GM19025 (cell line): ENCODE results near the gene NEUROD2.

ENCODE experiments used
- ATAC-seq: cut with Tn5 transposase; IDR thresholded peaks from one replicate; pipeline ENCODE4 v1.9.1; 2021; ENCODE audit warnings: mild to moderate bottlenecking, low read depth, moderate library complexity; ENCODE audit not compliant: unreplicated experiment

Gene NEUROD2

GRCh38 chr17:39605492-39606433, 2.0 kb downstream of the NEUROD2 start:
- no peak for ATAC-seq

DNA sequence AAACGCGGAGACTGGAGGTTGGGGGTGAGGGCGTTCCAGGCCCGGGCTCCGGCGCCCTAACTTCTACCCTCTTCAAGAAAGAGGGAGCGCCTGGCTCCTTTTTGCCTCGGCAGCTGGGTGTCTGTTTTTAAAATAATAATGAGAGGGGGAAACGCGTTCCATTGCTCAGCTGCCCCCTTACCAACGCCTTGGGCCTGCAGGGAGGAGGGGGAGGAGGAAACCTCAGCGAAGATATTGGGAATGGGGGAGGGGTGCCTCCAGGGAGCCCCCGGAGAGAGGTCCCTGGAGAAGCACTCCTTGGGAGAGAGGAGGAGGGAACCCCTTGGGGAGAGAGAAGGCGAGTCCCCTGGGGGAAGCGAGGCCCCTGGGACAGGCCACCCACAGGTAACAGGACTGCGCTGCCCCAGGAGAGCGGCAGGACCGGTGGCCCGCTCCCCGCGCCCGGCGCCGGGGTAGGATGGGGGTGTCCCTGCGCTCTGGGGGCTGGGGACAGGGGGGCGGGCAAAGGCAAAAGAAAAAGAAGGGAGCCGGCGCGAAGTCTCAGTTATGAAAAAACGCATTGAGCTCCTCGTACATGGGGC, 2.7 kb downstream of the NEUROD2 start:
- ATAC-seq, result no peak

GRCh38 chr17:39603304-39604016, 4.3 kb downstream of the NEUROD2 start:
- no peak for ATAC-seq

GRCh38 chr17:39602533-39603303, 5.0 kb downstream of the NEUROD2 start:
- no peak for ATAC-seq

DNA sequence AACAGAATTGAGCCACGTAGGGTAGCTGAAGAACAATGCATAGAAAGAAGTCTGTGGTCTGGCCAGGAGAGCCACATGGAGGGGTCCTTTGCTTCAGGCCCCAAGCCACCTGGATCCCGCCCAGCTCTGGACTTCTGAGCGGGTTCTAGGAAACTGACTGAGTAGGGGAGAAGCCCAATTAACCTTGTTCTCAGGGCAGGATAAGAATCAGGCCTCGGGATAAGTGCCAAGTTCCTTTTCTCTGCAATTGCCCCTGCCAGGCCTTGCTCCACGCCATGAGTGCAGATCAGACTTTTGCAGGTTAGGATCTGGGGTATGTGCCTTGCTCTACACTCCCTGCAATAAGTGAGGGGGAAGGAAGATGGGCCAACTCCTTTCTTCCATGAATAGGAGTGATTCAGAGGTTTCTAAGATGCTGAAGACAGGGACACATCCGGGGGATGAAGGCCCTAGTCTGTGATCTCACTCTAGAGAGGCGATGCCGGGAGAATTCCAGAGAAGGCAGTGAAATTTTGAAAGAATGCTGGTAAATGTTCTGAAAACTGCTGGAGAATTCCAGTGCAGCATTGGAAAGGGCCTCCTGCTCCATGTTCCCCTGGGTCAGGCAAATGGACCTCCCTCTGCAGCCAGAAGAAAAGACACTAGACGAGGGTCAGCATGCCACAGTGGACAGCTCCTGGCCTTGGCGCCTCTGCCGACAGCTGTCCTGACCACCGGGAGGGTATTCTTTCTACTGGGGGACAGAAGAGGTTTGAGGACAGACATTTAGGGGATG, 5.8 kb downstream of the NEUROD2 start:
- ATAC-seq, result no peak

- no peak for ATAC-seq
Measured at GRCh38 chr17:39600997-39601597, 6.6 kb downstream of the NEUROD2 start.

DNA sequence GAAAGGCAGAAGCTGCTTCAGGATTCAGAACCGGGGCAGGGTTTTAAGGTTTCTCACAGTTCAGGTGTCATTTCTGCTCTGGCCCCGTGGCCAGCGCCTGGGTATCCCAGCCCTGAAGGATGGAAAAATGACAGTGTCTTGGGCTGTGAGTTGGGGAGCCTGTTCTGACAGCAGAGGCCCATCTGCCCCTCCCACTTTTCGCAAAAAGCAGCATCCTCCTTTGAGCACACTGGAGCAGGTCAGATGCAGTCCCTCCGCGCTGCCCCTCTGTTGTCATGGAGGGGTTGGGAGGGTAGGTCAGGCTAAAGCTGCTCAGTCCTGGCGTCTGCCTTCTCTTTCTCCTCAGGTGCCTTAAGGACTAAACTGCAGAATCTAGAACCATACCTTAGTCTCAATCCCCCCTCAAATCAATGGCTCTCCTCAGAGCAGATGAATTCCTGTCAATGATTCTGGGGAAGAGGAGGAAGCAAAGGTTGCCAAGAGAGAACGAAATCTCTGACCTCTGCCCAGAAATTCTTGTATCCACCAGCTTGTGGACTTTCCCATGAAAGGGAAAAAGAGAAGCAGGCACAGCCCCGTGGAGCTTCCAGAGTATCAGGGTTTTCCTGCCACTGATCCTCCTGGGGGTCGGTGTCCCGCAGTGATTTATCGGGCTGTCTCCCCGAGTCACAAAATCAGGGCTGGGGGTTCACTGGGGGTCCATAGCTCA, 7.3 kb downstream of the NEUROD2 start:
- no peak for ATAC-seq

GRCh38 chr17:39599665-39600231, 8.0 kb downstream of the NEUROD2 start:
- ATAC-seq, result no peak

- no peak for ATAC-seq
Measured at GRCh38 chr17:39599004-39599664, 8.6 kb downstream of the NEUROD2 start.

DNA sequence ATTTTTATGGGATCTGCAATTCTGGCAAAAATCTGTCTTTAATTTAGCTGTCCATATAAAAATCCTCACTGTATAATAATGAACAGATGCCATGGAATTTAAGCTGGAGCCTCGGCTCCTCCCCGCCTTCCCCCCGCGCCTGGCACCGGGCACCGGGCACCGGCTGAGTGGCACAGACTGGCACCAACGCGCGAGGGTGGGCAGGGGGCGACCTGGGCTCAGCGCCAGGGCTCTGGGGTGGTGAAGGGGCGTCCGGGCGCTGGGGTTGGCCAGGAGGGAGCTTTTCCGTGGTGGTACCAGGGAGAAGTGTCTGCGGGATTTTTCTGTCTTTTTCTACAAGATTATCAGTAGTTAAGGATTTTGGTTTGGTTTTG, 9.1 kb downstream of the NEUROD2 start:
- no peak for ATAC-seq

DNA sequence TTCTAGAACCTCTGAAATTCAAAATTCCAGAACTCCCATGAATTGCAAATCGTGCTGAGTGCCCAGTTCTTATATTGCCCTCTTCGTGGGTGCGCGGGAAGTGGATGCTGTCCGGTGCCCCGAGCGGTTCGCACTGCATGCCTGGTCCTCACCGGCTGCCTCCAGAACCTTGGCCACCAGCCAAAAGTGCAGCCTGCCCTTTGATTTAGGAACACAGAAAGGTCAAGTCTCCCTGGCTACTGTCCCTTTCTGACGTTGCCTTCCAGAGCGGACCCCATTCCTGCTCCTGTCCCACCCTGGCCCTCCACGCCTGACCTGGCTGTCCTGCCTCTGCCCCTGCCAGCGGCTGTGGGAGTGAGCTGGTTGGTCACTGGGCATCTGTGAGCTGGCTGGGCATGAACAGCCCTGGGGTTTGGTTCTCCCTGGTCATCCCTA, 9.7 kb downstream of the NEUROD2 start:
- no peak for ATAC-seq

DNA sequence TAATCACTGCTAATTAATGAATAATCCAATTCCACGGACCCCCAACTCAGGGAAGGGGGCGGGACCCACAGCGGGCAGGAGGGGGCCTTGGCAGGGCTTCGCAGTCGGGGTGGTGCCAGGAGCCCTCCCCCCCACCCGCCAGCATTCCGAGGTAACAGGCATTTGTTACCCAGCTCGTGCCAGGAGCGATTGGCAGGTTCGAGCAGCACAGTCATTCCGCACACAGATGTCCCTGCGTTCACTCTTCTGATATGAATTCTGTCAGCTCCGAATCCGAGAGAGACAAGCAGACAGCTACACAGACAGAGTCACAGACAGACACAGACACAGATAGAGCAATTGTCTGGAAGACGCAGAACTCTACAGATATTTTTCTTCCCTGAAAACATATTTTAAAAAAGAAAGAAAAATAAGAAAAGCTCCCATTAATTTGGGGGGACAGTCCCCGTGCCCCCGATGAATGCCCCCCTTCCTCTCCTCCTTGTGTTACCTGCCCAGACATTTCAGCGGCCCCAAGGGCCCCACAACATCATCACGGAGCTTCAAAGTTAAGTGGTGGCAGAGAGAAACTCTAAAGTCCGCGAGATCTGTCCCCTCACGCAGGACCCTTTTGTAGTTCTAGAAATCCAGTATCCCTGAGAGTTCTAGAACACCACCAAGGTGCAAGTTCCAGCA, 10.2 kb downstream of the NEUROD2 start:
- no peak for ATAC-seq

DNA sequence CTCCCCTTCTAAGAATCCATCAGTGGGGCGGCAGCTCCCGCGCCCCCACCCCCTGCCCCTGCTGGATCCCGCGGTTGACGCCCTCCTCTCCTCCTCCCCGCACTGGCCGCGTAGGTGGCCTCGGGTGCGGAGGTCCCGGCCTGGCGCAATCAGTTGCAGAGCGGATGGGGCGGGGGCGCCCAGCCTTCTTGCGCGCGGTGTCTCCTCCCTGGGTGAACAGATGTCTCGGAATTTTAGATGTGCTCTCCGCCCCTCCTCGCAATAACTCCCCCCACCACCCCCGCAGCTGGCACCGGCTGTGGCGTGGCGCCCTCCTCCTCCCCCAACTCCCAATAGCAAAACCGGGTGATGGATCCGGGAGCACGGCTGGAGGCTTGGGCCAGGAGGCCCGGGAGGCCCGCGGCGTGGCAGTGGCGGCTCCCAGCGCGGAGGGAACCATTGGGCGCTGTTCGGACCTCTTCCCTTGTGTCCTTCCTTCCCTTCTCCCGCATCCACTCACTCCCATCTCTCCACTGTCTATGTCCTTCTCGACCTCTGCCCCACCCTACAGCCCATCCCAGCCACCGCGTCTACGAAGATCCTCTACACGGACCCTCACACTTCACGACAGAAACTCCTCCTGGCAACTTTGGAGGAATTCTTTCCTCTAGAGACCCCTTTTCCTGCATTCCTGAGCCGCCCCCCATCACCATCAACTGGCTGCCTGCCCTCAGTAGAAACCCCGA, 11.0 kb downstream of the NEUROD2 start:
- ATAC-seq, result no peak

DNA sequence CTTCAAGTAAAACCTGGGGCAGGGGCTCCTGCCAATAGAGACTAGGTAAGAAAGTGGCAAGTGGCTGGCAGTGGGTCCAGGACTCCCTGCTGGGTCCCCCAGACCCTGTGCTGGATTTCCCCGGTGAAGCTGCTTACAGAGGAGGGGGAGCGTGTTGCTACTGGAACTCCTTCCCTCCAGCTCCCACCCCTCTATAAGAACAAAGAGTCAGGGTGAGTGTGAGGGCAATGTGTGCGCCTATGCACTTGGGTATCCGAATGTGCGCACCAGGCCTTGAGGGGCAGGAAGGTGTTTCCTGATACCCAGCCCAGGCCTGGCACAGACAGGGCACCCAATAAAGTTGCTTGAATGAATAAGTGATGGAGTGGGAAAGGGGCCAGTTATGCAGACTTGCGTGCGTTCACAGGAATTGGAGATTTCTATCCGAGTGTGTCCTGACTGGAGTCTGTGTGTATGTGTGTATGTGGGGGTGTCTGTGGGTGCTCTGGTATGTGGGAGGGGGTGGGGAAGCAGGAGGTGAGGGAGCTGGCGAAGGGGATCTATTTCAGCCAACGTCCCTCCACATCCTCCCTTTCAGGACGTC, 11.7 kb downstream of the NEUROD2 start:
- ATAC-seq, result no peak

DNA sequence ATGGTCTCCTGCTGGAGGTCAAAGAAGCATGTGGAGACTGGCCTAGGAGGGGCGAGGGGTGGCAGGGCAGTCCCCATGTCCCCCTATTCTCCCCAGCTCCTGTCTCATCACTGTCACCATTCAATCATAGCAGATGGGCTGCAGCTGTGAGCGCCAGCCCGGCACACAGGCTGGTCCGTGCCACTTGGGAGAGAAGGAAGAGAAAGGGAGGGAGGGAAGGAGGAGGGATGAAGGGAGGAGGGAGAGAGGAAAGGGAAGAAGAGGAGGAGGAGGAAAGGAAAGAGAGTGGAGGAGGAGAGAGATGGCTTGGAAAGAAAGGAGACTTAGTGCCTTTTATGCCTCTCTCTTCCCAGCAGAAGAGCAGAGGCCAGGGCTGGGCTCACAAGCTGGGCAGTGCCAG, 12.4 kb downstream of the NEUROD2 start:
- no peak for ATAC-seq

GRCh38 chr17:39593371-39593770, 14.3 kb downstream of the NEUROD2 start:
- ATAC-seq, result no peak
